Measurements from ENCODE around the gene PPP6R2.

GRCh38 chr22:50302564-50302963 is 40.6 kb upstream of the PPP6R2 start:
- TF ChIP-seq CTCF (IDR thresholded peaks at IDR 0.05) (no peak), POLR2A (IDR thresholded peaks at IDR 0.05) (no peak)
